ENCODE data around the gene ST7L.
"Not testable (repeated sequence)": the region's sequence is repeated elsewhere in the genome, so short reads cannot be mapped to it uniquely, and the experiment has no call there.

The ST7L gene, protein sequence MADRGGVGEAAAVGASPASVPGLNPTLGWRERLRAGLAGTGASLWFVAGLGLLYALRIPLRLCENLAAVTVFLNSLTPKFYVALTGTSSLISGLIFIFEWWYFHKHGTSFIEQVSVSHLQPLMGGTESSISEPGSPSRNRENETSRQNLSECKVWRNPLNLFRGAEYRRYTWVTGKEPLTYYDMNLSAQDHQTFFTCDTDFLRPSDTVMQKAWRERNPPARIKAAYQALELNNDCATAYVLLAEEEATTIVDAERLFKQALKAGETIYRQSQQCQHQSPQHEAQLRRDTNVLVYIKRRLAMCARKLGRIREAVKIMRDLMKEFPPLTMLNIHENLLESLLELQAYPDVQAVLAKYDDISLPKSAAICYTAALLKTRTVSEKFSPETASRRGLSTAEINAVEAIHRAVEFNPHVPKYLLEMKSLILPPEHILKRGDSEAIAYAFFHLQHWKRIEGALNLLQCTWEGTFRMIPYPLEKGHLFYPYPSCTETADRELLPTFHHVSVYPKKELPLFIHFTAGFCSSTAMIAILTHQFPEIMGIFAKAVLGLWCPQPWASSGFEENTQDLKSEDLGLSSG

DNA sequence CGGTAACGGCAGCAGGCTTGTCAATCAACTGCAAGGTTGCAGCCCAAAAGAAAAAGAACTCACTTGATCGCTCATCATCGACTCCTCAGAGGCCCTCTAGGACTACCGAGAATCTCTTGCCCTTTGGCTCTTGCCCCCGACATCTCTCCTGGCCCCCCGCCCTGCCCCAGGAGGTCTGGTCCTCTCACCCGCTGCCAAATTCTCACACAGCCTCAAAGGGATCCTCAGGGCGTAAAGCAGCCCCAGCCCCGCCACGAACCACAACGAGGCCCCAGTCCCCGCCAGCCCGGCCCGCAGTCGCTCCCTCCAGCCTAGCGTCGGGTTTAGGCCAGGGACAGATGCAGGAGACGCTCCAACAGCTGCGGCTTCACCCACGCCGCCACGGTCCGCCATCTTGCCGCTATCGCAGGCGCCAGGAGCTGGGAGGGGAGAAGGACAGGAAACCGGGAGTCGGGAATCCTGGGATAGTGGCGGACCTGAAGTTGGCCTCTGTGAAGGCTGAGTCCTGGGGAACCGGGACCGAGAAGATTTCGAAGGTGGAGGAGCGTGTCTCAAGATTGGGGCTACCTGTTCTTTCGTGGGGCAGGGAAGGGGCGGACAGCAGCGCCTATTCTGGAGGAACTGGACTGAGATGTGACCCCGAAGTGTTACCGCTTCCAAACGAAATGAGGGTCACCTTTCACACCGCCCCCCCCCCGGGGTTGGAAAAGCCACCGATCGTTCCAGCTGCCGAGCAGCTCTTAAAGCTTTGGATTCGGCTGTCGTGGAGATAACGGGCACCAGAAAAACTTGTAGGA, at the start of gene ST7L:
Gene ST7L, minus strand, starts transcription at position 421 of the 797 bp plus-strand sequence. Its CDS starts 28 bp downstream, at position 393.
- in situ Hi-C loops (cut with HindIII; ENCODE audit: low sequenced_read_pairs) = no loop called here

DNA sequence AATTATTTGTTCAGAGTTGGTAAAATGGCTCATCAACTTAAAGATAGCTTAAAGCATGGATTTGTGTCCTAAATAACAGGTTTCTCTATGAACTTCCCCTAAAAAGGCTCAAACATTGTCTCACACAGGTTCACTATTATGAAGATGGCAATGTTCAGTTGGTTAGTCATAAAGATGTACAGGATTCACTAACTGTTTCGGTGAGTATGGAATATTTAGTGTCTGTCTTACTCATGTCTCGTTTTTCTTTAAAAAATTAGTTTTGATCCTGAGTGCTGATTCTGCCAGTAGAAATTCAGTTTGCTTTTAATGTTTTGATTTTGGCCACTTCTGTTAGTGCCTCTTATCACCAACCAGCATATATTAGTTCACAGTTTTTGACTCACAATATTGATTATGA, 48.0 kb upstream of the ST7L start:
- in situ Hi-C loops (cut with HindIII; ENCODE audit: low sequenced_read_pairs) = no loop called here

DNA sequence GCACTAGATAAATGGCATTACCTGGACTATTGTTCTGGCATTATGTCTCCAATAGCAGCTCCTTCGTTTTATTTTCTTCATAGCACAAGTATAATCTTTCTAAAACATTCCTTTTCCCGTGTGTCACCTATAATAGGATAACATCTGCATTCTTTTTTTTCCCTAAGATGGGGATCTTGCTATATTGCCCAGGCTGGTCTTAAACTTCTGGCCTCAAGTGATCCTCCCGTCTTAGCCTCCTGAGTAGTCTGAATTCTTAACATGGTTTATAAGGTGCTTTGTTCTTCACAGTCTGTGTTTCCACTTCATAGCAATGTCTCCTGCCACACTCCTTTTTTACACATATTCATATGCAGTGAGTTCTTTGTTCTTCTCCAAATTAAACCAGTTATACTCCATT, 46.9 kb upstream of the ST7L start:
- in situ Hi-C loops (cut with HindIII; ENCODE audit: low sequenced_read_pairs) = no loop called here

DNA sequence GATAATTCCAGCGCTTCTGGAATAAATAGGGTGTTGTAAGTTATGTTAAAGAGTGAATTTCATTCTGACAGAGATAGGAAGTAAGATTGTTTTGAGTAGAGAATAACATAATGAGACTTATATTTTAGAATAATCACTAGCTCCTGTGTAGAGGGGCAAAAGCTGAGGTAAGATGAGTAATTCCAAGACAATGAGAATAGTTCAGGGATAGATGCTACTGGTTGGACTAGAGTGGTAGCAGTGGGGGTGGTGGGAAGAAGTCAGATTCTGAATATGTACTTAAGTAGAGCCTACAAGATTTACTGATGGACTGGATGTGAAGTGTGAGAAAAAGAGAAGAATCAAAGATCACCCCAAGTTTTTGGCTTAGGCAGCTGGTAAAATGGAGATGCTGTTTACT, 32.3 kb upstream of the ST7L start:
- in situ Hi-C loops (cut with HindIII; ENCODE audit: low sequenced_read_pairs) = no loop called here

DNA sequence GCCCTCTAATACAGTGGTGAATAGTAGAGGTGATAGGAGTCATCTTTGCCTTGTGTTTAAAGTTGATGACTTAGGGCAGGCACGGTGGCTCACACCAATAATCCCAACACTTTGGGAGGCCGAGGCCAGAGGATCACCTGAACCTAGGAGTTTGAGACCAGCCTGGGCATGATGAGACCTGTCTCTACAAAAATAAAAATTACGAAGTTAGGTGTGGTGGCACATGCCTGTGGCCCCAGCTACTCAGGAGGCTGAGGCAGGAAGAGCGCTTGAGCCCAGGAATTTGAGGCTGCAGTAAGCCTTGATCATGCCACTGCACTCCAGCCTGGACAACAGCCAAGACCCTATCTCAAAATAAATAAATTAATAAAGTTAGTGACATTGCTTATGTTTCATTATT, 27.3 kb upstream of the ST7L start:
- in situ Hi-C loops (cut with HindIII; ENCODE audit: low sequenced_read_pairs) = no loop called here

DNA sequence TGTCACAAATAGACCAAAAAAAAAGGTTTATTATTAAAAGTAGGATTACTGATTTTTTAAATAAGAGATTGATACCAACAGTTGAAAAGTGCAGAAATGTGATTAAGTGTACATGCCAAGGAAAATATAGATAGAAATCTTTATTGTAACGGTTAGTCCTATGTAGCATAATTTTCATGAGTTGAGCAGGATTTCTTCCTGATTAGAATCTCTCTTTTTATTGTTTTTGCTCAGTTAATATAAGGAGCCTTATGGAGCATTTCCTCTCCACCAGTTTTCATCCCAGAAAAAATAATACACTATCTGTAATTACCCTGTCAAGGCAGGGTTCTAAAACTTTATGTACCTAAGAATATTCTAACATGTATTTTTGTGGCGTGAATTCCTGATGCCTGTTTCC, 24.1 kb upstream of the ST7L start:
- in situ Hi-C loops (cut with HindIII; ENCODE audit: low sequenced_read_pairs) = no loop called here

DNA sequence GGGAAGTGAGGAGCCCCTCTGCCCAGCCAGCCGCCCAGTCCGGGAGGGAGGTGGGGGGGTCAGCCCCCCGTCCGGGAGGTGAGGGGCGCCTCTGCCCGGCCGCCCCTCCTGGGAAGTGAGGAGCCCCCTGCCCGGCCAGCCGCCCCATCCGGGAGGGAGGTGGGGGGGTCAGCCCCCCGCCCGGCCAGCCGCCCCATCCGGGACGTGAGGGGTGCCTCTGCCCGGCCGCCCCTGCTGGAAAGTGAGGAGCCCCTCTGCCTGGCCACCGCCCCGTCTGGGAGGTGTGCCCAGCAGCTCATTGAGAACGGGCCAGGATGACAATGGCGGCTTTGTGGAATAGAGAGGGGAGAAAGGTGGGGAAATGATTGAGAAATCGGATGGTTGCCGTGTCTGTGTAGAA, 21.5 kb upstream of the ST7L start:
- in situ Hi-C loops (cut with HindIII; ENCODE audit: low sequenced_read_pairs) = not testable (repeated sequence)

DNA sequence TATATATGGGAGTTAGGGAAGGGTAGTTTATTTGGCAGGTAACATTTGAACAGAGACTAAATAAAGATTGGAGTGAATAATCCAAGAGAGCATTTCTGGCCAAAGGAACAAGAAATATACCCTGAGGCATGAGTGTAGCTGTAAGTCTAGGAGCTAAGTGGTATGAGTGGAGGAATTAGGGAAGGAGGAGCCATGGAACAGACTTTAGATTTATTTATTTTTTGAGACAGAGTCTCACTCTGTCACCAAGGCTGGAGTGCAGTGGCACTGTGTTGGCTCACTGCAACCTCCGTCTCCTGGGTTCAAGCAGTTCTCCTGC, 19.1 kb upstream of the ST7L start:
- in situ Hi-C loops (cut with HindIII; ENCODE audit: low sequenced_read_pairs) = no loop called here

DNA sequence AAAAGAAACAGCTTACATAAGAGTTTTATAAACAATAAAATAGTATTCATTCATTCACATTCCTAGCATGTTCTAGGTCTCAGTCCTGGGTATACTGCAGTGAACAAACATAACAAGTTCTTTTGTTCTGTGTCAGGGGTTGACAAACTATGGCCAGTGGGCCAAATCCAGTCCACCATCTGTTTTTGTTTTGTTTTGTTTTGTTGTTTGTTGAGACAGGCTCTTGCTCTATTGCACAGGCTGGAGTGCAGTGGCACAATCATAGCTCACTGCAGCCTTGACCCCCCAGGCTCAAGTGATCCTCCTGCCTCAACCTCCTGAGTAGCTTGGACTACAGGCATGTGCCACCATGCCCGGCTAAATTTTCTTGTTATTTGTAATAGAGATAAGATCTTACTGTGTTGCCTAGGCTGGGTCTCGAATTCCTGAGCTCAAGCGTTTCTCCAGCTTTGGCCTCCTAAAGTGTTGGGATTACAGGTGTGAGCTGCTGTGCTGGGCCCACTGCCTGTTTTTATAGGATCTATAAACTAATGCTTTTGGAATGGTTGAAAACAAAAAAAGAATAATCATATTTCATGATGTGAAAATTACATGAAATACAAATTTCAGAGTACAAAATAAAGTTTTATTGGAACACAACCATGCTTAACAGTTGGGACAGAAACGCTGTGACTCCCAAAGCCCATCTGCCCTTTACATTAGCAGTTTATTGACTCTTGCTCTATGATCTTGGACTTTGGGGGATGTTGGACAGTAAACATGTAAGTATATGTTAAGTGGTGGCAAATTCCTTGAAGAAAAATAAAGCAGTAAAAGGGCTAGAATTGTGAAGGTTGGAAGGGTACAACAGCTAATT, 18.5 kb upstream of the ST7L start:
- in situ Hi-C loops (cut with HindIII; ENCODE audit: low sequenced_read_pairs) = no loop called here

DNA sequence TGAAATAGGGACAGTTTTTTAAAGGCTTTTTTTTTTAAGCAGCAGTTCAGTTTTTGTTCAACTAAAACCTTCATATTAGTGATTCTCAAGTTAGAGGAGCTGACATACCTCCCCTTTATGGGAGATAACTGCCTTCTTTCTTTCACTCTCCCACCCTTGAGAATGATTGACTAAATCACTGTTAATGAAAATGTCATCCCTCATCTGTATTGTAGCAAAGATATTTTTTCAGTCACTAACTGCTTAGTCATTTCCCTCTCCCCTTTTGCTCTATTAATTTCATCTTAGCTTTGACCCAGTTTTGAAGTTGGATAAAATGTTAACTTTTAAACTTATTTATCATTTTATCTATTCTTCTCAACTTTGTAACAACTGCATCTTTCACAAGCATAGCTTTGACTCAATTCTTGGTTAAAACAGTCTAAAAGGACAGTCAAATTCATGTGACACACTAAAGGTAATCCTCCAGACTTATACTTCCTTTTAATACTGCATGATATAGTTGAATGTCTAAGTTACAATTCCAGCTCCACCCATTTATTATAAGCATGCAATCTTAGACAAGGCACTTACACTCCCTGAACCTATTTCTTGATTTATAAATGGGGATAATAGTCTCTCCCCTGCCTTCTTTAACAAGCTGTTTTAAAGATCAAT, 17.8 kb upstream of the ST7L start:
- in situ Hi-C loops (cut with HindIII; ENCODE audit: low sequenced_read_pairs) = no loop called here

DNA sequence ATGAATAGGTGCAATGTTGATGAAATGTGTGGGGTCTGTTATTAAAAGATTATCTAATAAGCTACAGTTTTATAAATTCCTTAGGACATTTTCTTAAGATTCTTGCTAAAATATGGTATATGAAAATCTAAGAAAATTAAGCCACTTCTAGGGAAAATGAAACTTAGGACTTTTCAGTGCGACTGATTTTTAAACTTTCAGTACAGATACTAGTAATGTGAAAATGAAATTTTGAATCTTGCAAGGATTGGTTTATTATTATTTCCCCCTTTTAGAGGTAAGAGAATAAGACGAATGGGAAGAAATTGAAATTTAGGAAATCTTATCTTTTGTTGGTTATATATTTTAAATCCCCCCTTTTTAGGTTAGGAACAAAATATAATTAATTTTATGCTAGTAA, 17.1 kb upstream of the ST7L start:
- in situ Hi-C loops (cut with HindIII; ENCODE audit: low sequenced_read_pairs) = no loop called here

DNA sequence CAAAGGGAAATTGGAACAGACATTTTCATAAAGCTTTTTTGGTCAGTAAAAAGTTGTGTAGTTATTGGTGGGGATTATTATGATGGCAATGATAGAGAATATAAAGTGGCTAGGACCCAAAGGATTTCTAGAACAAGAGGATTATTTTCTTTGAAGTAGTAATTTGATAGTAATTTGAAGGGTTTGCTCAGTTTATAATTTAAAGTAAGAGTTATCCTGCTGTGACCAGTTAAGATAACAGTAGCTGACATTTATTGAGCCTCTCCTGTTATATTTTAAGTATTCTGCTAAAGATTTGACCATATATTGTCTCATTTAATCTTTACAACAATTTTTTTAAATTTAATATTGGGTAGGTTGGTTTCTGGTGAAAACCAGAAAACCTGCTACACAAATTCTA, 15.4 kb upstream of the ST7L start:
- in situ Hi-C loops (cut with HindIII; ENCODE audit: low sequenced_read_pairs) = no loop called here

DNA sequence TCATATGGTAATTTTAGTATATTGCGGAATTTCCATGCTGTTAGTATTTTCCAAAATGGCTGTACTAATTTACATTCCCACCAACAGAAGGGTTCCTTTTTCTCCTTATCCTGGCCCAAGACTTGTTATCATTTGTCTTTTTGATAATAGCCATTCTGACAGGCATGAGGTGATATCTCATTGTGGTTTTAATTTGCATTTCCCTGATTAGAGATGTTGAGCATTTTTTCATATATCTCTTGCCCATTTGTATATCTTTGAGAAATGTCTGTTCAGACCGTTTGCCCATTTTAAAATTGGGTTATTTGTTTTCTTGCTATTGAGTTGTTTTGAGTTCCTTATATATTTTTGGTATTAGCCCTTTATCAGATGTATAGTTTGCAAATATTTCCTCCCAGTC, 14.7 kb upstream of the ST7L start:
- in situ Hi-C loops (cut with HindIII; ENCODE audit: low sequenced_read_pairs) = no loop called here

DNA sequence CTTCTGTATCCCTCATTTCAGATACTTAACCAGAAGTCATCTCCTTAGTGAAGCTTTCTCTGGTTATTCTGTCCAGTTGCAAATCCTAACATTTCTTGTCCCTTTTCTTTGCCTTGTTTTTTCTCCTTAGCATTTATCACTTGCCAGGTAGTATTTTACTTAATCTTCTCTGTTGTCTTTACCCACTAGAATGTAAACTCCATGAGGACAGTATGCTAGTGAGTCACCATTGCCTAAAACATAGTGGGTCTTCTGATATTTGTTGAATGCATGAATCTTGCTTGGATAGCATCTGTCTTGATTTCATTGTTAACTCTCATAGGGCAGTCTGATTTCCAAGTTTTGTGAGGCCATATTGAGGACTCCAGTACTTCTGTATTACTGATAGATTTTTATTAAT, 10.3 kb upstream of the ST7L start:
- in situ Hi-C loops (cut with HindIII; ENCODE audit: low sequenced_read_pairs) = no loop called here

DNA sequence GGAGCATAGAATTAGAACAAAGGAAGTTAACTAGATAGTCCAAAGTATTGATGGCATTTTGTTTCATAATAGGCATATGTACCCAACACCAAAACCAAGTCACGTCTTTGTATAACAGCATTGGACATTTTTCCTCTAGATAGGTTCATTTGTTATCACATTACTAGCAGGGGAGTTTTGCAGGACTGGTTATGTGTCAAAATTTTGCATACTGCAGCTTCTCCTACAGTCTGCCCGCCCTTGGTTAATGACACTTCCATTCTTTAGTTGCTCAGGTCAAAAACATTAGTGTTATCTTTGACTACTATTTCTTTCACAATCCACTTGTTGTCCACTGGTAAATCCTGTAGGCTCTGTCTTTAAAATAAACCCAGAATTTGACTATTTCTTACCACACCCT, 9.6 kb upstream of the ST7L start:
- in situ Hi-C loops (cut with HindIII; ENCODE audit: low sequenced_read_pairs) = no loop called here

DNA sequence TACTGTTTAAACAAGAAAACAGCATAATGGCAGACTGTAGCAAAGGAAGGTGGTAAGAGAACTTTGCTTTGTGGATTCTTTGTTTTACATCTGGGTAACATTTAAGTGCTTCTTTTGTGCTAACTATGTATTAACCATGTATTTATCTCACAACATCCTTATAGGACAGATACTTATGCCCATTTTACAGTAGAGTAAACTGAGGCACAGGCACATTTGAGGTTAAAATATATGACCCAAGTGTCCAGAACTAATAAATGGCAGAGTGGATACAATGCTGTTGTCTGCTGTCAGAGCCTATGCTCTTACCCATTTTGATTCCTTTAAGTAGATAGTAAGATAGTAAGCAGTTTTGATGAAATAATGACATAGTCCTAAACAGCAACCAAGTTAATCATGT, 7.9 kb upstream of the ST7L start:
- in situ Hi-C loops (cut with HindIII; ENCODE audit: low sequenced_read_pairs) = no loop called here

DNA sequence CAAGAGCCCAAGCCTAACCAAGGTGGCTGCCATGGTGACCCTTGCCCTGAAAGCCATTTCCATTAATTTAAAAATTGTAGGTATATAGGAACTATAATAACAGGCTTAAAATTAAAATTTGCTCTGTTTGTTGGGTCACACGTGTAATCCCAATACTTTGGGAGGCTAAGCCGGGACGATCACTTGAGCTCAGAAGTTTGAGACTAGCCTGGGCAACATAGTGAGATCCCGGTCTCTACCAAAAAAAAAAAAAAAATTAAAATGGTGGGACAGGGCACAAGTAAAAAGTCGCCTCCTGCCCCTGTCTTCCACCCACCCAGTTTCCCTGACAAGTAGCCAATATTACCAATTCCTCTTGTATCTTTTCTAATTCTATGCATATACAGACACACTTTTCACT, 7.3 kb upstream of the ST7L start:
- in situ Hi-C loops (cut with HindIII; ENCODE audit: low sequenced_read_pairs) = no loop called here

DNA sequence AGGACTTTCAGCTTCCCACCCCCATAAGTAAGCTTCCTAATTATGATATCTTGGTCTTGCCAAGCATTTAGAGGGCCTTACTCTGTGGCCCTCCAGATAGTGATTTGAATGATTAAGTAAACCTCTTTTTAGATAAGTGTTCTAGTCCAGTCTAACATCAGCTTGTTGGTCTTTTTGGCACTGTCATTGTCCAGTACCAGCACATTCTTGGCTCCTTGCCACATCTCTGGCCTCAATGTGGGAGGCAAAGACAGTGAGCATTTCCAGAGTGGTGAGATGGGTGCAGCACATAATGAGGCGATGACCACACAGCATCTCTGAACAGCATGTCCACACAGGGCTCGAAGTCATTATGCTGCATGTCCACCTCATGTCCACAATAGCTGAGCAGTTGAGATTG, 6.8 kb upstream of the ST7L start:
- in situ Hi-C loops (cut with HindIII; ENCODE audit: low sequenced_read_pairs) = no loop called here

DNA sequence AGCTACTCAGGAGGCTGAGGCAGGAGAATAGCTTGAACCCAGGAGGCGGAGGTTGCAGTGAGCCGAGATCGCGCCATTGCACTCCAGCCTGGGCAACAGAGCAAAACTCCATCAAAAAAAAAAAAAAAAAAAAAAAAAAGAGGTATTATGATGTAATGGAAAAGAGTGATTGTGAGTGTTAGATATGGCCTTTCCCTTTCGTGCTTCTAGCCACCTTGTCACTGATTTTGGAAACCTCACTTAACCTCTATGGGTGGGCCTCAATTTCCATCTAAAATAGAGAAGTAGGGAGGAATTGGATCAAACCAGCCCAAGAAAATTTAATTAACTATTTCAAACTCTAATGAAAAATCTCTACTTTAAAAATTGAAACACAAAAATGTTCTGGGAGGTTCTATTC, 5.6 kb upstream of the ST7L start:
- in situ Hi-C loops (cut with HindIII; ENCODE audit: low sequenced_read_pairs) = not testable (repeated sequence)

DNA sequence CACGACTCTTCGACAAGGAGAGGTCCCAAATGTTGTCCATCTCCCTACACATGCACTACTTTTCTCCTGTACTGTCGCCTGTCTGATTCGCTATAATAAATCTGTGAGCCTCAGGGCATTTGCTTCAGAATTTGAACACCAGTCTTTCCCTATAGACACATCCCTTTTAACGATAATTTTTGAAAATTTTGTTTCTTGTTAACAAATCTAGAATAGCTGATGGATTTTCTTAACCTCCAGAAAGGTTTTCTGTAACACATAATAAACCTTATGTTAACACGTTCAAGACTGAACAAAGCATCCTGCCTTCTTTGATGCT, 1.4 kb upstream of the ST7L start:
- in situ Hi-C loops (cut with HindIII; ENCODE audit: low sequenced_read_pairs) = no loop called here

Data from DLD1 (cell line).